ENCODE results near the gene SPRN.

GRCh38 chr10:133403359-133403758 is 21.1 kb downstream of the SPRN start:
- no peak for TF ChIP-seq CTCF (IDR thresholded peaks at IDR 0.05)
- no peak for TF ChIP-seq POLR2A (IDR thresholded peaks at IDR 0.05)
